GM19324 (cell line): ENCODE measurements around the gene BBS1.
A peak's percentile ranks its signal among the peaks of the same experiment; 100 is the strongest.
"Not testable (repeated sequence)": the region's sequence is repeated elsewhere in the genome, so short reads cannot be mapped to it uniquely, and the experiment has no call there.

Experiments used
- ATAC-seq: cut with Tn5 transposase; IDR thresholded peaks from one replicate; pipeline ENCODE4 v1.9.1; 2021; ENCODE audit warnings: mild to moderate bottlenecking, moderate library complexity; ENCODE audit not compliant: unreplicated experiment, low FRiP score

Gene BBS1

DNA sequence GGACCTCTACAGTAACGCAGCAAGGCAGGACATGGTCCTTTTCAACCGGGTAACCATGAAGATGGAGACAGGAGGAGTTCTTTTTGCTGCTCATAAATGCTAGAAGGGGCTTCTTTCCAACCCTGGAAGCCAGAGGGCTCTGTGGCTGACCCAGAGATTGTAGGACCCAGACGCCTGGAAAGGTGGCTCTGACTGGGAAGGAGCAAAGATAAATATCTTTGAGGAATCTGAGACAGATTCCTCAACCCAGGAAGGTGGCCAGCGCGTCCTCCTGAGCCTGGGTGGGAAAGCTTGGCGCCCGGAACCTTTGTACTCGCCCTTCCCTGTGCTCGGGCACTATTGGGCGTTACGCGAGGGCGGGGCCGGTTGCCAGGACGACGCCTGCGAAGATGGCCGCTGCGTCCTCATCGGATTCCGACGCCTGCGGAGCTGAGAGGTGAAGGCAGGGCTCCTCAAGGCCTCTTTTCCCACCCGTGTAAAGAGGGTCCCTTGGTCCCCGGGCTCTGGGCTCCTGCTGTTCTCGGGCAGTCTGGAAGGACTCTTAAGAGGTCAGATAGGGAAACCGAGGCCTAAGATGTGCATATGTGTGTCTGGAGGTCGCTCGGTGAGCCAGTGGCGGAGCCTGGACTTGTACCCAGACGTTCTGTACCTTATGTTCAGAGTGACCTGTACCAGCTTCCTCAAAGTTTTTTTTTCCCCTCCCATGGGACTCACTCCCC is at the start of gene BBS1:
TSS of gene BBS1 (plus strand) at position 365 of the 719 bp plus-strand sequence. CDS start at position 390, 25 bp downstream.
- peak; percentile 83 for ATAC-seq

DNA sequence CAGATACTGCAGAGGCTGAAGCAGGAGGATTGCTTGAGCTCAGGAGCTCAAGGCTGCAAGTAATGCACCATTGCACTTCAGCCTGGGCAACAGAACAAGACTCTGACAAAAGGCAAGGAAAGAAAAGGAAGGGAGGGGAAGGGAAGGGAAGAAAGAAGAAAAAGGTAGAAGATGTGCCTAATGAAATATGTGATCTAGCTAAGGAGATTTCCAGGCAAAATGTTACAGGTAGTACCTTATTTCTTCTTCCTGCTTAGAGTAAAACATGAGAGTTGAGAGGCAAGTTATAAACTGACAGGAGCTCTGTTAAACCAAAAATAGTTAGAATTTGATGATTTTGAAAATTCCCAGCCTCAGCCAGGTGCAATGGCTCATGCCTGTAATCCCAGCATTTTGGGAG is 48.4 kb upstream of the BBS1 start:
- ATAC-seq = no peak

DNA sequence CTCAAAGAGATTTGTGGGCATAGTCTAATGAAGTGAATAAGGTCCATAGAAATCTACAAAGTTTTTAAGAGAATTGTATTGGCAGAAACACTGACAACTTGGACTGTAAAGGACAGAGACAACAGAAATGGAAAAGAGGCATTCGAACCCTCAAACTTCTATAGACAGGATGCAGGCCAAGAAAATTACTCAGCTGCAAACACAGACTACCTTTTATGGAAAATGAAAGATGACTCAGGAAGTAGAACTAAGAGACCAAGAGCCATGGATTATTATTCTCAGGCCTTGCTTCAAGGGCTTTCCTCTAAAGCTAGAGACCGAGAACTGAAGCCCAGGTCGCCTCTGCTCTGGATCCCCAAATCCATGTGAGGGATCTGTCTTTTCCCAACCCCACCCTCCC is 47.5 kb upstream of the BBS1 start:
- no peak for ATAC-seq

DNA sequence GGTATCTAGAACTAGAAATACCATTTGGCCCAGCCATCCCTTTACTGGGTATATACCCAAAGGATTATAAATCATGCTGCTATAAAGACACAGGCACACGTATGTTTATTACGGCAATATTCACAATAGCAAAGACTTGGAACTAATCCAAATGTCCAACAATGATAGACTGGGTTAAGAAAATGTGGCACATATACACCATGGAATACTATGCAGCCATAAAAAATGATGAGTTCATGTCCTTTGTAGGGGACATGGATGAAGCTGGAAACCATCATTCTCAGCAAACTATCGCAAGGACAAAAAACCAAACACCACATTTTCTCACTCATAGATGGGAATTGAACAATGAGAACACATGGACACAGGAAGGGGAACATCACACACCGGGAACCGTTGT is 46.3 kb upstream of the BBS1 start:
- not testable (repeated sequence) for ATAC-seq

DNA sequence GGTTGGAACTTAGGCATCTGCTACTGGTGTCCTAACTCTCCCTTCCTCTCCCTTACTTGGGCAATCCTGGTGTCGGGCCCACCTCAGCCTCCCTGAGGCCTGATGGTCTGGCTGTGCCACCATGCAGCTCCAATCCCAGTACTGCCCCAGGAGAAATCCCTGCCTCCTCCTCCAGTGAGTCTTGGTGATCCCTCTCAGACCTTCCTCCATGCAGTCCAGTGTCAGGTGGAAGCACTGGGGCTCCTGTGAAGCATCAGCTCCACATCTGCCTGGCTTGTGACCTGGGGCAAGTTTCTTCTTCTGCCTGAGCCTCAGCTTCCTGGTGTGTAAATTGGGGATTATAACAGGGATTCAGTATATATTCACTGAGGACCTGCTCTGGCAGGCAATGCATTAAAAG is 45.5 kb upstream of the BBS1 start:
- no peak for ATAC-seq

DNA sequence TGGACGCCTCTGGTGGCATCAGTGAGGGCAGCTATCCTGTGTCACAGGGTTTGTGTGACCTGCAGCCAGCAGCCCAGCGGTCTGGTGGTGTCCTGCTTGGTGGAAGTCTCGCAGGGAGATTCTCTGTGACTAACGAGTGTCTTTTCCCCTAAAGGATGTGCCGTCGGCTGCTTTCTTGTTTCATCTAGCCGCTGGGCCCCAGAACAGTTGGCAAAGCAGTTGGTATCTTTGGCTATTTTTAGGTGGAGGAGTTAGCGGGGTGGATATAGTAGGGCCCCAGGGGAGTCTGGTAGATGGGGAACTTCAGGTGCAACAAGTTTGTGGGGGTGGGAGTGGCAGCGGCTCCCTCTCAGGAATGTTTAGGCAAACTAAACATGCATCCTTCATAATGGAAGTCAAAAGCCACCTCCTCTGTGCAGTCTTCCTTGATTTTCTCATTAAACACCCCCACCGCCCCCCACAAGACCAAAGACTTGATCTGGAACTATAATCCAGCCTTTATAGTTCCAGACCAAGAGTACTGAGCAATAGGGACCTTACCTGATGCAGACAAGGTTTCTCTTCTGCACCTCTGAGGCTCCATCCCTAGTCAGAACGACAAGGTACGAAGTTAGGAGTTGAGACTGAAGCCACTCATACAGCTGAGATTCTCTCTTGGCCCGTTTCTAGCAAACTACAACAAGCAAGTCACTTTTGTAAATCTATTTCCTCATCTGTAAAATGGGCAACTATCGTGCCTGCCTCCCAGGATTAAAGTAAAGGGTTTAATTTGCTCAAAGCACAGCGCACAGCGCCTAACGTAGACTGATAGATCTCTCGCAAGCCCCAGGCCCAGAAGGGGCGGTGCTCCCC is 44.8 kb upstream of the BBS1 start:
- ATAC-seq = no peak

DNA sequence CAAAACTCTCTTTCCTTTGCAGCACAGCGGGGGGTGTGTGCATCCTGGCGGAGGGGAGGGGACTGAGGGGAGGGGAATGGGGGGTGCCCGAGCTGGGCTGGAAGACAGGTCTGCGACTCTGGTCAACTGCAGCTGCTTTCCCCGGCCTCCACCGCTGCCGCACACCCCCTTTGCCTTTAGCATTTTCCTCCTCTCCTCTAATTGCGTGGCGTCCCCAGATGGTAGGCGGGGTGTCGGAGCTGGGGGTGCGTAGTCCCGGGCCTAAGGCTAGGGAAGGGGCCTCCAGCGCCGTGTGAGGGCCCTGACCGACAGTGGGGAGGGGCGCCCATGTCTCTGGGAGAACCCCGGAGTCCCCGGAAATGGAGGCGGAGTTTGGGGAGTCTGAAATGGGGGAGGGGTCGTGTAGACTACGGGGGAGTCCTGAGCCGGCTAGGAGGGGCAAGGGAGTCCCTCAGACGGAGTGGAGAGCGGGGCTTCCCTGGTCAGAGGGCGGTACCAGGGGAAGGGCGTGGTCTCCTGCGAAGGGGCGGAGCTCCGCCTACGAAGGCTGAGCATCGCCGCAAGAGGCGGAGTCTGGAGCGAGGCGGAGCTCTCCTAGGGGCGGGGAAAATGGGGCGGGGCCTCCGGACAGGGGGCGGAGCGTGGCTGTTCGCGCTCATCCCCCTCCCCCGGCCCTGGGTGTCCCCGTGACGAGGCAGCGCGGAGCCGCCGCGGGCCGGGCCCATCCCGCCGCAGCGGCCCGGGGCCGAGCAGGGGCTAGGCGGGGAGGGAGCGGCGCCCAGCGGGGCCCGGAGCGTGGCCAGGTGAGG is 44.0 kb upstream of the BBS1 start, which contains the start of gene PELI3:
TSS of gene PELI3 (plus strand) at position 681 of the 809 bp plus-strand sequence. CDS start 1,224 bp downstream, outside the sequence.
- ATAC-seq = peak; percentile 79

DNA sequence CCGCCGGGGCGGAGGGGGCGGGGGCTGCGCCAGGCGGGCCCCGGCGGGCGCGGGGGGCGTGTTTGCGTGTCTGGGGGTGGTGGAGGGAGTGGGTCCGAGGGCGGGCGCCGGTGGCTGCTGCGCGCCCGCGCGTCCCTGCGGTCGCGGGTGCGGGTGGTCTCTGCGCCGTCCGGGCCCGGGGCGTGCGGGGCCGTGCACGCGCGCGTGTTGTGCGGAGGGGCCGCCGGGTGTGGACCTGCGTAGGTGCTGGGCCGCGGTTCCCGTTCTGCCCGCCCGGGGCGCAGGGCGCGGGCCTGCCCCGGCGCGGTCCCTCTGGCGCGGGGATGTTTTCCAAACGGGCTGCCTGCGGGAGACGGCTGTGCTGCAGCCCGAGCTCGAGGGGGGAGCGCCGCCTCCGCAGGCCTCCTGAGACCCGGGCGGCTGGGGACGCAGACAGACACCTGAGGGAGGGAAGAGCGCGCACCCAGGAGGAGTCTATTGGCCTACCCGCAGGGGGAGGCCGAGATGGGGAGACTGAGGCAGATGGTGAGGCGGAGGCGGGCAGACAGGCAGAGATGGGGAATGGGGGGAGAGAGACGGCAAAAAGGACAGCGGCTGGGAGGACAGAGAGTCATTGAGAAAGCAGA is 43.3 kb upstream of the BBS1 start:
- peak; percentile 3 for ATAC-seq

DNA sequence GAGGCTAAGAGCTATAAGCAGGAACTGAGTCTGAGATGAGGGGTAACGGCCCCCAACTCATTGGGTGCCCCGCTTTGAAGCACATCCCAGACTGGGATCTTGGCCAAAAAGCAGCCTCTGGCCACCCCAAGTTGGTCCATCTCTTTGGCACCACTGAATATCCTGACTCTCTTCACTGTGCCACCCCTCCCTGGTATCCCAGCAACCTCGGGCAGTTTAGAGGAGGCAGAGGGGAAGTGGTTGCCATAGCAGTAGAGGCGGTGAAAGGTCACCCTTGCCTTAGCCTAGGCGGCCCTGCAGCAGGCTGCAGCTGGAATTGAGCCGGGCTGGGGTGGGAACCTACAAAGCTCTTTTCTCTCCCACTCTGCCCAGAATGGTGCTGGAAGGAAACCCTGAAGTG is 42.7 kb upstream of the BBS1 start:
- no peak for ATAC-seq

DNA sequence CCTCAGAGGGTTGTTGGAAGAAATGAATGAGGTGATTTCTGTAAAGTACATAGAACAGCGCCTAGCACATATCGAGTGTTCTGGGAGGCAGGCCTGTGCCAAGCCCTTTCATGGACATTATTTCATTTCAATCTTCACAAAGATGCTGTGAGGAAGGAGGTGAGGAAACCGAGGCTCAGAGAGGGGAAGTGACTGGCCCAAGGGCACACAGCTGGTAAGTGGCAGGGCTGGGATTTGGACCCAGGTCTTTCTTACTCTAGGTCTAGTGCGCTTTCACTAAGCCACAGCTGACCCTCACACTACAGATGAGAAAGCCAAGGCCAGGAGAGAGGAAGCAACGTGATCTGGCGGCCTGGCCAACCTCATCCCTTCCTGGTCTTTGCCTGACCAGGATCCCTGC is 41.7 kb upstream of the BBS1 start:
- no peak for ATAC-seq

DNA sequence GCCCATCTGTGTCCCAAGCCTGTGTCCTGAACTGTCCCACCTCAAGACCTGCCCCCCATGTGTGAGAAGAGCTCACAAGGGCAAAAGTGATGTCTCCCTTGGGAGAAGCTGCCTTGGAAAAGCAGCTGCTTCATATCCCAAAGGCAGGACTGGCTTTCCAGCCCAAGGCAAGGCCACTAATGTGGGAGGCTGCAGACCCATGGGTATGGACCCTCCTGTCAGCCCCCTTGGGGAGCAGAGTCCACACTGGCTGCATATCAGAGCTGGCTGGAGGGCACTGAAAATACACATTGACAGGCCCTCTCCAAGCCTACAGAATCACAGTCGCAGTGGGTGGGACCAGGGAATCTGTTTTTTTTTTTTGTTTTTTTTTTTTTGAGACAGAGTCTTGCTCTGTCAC is 41.0 kb upstream of the BBS1 start:
- ATAC-seq = no peak

DNA sequence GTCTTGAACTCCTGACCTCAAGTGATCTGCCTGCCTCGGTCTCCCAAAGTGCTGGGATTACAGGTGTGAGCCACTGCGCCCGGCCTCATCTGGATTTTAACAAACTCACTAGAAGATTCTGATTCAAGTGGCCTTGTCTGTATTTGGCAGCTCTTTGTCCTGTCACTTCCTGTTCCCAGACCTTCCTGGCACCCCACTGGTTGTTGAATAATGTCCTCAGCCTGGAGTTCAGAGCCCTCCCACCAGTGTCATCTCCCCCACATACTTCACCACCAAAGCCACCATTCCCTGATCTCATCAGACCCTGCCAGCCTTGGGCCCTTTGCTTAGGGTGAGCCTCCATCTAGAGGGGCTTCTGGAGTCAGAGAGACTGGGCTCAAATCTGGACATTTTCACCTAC is 40.4 kb upstream of the BBS1 start:
- no peak for ATAC-seq

DNA sequence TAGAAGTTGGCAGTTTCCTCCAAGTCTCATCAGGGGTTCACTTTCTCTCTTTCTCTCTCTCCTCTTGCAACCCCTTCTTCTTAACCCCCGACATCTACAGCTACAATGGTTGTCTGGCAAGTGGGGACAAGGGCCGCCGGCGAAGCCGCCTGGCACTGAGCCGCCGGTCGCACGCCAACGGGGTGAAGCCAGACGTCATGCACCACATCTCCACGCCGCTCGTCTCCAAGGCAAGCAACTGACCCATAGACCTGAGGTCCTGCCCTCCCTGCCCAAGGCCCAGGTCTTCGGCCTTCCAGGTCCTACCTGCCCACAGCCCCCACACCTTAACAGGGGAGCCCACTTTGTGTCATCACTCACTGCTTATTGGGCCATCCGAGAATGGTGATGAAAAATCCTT is 39.3 kb upstream of the BBS1 start:
- no peak for ATAC-seq

DNA sequence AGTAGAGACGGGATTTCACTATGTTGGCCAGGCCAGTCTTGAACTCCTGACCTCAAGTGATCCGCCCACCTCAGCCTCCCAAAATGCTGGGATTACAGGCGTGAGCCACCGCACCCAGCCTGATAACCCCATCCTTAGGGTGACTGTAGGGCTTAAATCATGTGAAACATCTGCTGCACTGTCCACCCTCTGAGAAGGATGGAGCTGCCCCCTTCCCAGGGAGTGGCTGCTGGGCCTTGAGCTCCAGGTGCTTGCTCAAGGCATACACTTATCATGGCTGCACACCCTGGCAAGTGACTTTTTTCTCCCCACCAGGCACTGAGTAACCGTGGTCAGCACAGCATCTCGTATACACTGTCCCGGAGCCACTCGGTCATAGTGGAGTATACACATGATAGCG is 38.4 kb upstream of the BBS1 start:
- no peak for ATAC-seq

DNA sequence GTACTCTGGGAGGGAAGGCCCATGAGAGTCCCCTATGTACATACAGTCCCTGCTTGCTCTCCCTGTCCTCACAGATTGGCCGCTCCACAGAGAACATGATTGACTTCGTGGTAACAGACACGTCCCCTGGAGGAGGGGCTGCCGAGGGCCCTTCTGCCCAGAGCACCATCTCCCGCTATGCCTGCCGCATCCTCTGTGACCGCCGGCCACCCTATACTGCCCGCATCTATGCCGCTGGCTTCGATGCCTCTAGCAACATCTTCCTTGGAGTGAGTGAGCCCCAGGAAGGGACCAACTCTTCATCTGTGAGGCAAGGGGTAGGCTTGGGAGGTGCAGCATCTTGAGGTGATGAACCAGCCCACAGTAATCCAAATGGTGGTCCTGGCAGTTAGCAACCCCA is 37.3 kb upstream of the BBS1 start:
- ATAC-seq = no peak

DNA sequence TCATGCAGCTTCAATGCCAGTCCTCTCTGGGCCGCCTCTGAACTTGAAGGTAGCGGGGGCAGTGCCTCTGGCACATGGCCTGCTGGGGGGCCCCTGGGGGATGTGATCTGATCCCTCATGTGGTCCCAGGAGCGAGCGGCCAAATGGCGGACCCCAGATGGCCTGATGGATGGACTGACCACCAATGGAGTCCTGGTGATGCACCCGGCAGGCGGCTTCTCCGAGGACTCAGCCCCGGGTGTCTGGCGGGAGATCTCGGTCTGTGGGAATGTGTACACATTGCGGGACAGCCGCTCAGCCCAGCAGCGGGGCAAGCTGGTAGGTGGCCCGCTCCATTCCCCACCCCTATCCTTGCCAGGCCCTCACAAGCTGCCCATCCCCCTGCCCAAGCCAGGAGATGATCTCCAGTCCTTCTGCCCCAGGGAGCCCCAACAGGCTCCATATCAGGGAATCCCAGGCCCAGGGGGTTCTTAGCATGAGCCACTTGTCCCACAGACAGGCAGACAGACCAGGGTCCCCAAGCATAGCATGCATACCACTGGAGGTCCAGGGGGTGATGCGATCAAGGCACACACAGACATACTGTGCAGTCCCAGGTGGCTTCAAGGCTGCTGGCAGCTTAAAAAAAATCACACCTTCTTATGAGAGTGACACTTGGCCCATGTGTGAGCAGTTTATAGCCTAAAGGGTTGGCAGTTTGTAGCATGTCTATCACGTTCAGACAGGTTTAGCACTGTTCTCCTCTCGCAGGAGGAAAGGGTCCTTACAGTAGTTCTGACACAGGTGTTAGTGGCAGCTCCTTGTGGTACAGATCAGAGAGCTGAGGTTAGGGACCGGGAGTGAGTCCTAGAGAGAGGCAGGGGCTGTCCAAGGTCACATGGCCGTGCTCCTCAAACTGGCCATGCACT is 36.6 kb upstream of the BBS1 start:
- ATAC-seq = no peak

DNA sequence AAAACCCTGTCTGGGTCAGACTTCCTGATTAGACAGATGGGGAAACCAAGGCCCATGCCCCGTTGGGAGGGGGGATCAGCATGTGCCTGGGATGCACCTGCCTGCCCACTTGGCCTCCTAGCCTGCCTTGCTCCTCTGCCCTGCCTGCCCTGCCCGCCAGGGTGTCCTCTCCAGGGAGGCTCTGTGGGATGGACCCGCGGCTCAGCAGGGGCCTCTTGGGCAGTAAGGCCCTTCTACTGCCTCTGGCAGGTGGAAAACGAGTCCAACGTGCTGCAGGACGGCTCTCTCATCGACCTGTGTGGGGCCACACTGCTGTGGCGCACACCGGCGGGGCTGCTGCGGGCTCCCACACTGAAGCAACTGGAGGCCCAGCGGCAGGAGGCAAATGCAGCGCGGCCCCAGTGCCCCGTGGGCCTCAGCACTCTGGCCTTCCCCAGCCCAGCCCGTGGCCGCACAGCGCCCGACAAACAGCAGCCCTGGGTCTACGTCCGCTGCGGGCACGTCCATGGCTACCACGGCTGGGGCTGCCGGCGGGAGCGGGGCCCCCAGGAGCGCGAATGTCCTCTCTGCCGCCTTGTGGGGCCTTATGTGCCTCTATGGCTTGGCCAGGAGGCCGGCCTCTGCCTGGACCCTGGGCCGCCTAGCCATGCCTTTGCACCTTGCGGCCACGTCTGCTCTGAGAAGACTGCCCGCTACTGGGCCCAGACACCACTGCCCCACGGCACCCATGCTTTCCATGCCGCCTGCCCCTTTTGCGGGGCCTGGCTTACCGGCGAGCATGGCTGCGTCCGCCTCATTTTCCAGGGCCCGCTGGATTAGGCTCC is 34.9 kb upstream of the BBS1 start:
- no peak for ATAC-seq

DNA sequence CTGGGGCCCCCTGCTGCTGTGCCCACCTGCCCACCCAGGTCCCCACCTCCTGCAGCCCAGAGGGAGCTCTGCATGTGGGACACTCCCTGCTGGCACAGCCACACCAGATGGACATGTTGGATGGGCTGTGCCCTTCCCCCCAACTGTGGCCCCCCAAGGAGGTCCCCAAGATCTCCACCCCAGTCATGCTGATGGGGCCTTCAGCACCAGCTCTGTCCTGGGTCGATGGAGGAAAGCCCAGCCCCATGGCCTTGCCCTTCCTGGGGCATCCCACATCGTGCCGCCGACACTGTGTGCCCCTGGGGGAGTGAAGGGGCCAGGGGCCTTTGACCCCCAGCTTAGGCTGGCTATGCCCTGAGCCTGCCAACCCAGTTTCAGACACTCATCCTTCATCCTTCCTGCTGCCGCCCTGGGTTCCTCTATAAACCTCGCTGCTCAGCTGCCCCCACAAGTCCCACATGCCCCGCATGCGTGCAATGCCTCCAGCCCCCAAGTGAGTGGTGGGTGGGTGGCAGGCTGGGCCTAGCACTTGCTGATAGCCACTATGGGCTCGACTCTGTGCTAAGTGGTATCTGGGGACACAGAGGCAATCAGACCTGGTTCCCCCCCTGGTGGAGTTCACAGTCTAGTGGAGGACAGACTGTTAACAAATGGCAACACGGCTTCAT is 34.1 kb upstream of the BBS1 start:
- no peak for ATAC-seq
